ENCODE measurements around the gene DKC1. TPM values are rescaled to one million over a fixed set of nuclear protein-coding genes. Genes with fewer than 3 reads are reported as not detected.

The DKC1 gene
- total and polyA plus RNA-seq, 4 donors, result 24.5 to 39.6 (median 33.2) TPM

DNA sequence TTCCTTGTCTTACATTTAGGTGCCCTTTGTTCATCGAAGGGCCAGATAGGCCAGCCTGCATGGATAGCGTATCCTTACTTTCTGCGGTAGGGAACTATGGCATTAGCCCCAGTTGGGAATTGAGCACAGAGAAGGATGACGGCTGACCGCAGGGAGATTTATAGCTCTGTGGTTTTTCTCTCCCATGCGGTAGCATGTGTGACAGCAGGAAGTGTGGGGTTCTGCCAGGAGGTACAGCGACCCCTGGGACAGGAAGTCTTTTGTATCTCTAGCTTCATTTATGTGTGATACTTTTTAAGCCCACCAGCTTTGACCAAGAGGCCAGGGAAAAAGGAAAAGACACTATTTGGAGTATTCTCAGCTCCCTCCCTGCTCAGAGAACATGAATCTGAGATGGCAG is 44.8 kb upstream of the DKC1 start:
- peaks cover 0 to 14% (median 3%) of the 10 kb centered on the region in 5 donors for H3K4me1 ChIP-seq (ENCODE audit: control insufficient read depth in 5 of 5, insufficient read depth in 5 of 5, low read length in 5 of 5)
- no peak overlapping the region for H3K4me3 ChIP-seq
- no peak overlapping the region for H3K9ac ChIP-seq (ENCODE audit: insufficient read depth in 1 of 2, low read length in 2 of 2)
- H3K27me3 ChIP-seq (ENCODE audit: control insufficient read depth in 3 of 3, insufficient read depth in 3 of 3, low read length in 2 of 3), result no peaks in the 10 kb centered on the region
- TF ChIP-seq, protein P1, sequence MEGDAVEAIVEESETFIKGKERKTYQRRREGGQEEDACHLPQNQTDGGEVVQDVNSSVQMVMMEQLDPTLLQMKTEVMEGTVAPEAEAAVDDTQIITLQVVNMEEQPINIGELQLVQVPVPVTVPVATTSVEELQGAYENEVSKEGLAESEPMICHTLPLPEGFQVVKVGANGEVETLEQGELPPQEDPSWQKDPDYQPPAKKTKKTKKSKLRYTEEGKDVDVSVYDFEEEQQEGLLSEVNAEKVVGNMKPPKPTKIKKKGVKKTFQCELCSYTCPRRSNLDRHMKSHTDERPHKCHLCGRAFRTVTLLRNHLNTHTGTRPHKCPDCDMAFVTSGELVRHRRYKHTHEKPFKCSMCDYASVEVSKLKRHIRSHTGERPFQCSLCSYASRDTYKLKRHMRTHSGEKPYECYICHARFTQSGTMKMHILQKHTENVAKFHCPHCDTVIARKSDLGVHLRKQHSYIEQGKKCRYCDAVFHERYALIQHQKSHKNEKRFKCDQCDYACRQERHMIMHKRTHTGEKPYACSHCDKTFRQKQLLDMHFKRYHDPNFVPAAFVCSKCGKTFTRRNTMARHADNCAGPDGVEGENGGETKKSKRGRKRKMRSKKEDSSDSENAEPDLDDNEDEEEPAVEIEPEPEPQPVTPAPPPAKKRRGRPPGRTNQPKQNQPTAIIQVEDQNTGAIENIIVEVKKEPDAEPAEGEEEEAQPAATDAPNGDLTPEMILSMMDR (IDR thresholded peaks at IDR 0.05; ENCODE audit: control extremely low read depth, extremely low read depth), result no peak
- peaks cover 0 to 3% (median under 1%) of the 10 kb centered on the region in 4 donors for H3K9me3 ChIP-seq (ENCODE audit: control insufficient read depth in 4 of 4, insufficient read depth in 3 of 4, low read length in 3 of 4)
- H3K36me3 ChIP-seq (ENCODE audit: control insufficient read depth in 4 of 4, insufficient read depth in 4 of 4, low read length in 4 of 4), result no peaks in the 10 kb centered on the region
- no peak for DNase-seq
- 2 to 48% methylated on average over 7 of the region's 7 CpGs for WGBS, 2 donors
- ATAC-seq (ENCODE audit: insufficient read depth, low FRiP score), result no peak
- H3K27ac ChIP-seq (ENCODE audit: low read depth in 1 of 2, low read length in 1 of 2), result peak overlapping the region; percentile 3 to 20

DNA sequence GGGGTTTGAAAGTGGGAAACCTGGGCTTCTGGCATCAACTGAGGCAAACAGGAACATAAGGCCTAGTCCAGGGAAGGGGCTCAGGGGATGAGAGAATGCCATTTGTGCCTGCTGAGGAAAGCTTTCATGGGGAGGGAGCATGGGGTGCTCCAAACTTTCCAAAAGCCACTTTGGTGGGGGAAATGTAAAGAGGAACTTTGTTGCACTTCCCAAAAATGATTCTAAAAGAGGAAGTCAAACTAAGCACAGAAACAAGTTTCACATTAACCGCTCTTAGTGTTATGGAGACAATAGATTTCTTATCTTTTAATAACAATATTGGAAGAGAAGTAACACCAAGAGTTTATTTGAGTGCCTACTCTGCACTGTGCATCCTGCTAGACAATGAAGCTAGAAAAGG is 44.0 kb upstream of the DKC1 start:
- no peak overlapping the region for H3K9ac ChIP-seq (ENCODE audit: insufficient read depth in 1 of 2, low read length in 2 of 2)
- peak overlapping the region in 1 of 2 donors; percentile 71 for H3K27ac ChIP-seq (ENCODE audit: low read depth in 1 of 2, low read length in 1 of 2)

DNA sequence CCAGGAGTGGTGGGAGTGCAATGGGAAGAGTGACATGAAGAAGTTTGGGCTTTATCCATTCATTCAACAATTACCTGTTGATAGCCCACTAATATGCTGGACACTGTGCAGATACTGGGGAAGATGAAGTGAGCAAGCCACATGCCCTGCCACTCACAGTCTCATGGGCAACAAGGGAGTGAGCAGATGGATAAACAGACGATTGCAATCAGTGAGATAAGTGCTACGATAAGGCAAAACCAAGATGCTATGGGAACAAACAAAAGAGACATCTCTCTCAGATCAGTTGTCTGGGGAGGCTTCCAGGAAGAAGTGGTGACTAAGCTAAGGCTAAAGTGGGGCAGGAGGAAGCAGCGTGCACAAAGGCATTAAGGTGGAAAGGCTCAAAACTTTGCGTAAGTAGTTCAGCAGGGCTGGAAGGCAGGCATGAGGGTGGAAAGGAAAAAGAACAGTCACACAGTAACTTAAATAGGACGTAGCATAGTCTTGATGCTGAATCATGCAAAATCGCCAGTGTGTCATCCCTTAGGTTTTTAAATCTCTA is 43.5 kb upstream of the DKC1 start:
- no peaks in the 10 kb centered on the region for H3K36me3 ChIP-seq (ENCODE audit: control insufficient read depth in 4 of 4, insufficient read depth in 4 of 4, low read length in 4 of 4)
- no peaks in the 10 kb centered on the region for H3K27me3 ChIP-seq (ENCODE audit: control insufficient read depth in 3 of 3, insufficient read depth in 3 of 3, low read length in 2 of 3)
- DNase-seq, result no peak
- TF ChIP-seq, protein P1 (IDR thresholded peaks at IDR 0.05; ENCODE audit: control extremely low read depth, extremely low read depth), result no peak
- no peak for ATAC-seq (ENCODE audit: insufficient read depth, low FRiP score)
- peaks cover 0 to 3% (median under 1%) of the 10 kb centered on the region in 4 donors for H3K9me3 ChIP-seq (ENCODE audit: control insufficient read depth in 4 of 4, insufficient read depth in 3 of 4, low read length in 3 of 4)
- H3K9ac ChIP-seq (ENCODE audit: insufficient read depth in 1 of 2, low read length in 2 of 2), result no peak overlapping the region
- H3K4me1 ChIP-seq (ENCODE audit: control insufficient read depth in 5 of 5, insufficient read depth in 5 of 5, low read length in 5 of 5), result peaks cover 0 to 11% (median 0%) of the 10 kb centered on the region in 5 donors
- no peak overlapping the region for H3K4me3 ChIP-seq
- peak overlapping the region in 1 of 2 donors; percentile 71 for H3K27ac ChIP-seq (ENCODE audit: low read depth in 1 of 2, low read length in 1 of 2)
- WGBS, 2 donors, result 12 to 48% methylated on average over 6 of the region's 6 CpGs

More for the DNA sequence above, 44.0 kb upstream of the DKC1 start:
- no peaks in the 10 kb centered on the region for H3K36me3 ChIP-seq (ENCODE audit: control insufficient read depth in 4 of 4, insufficient read depth in 4 of 4, low read length in 4 of 4)
- DNase-seq (no peak), ATAC-seq (ENCODE audit: insufficient read depth, low FRiP score) (no peak)
- H3K4me3 ChIP-seq, result no peak overlapping the region
- peaks cover 0 to 14% (median 0%) of the 10 kb centered on the region in 5 donors for H3K4me1 ChIP-seq (ENCODE audit: control insufficient read depth in 5 of 5, insufficient read depth in 5 of 5, low read length in 5 of 5)
- H3K27me3 ChIP-seq (ENCODE audit: control insufficient read depth in 3 of 3, insufficient read depth in 3 of 3, low read length in 2 of 3), result no peaks in the 10 kb centered on the region
- WGBS, 2 donors, result 39 to 44% methylated on average over 1 of the region's 1 CpG
- H3K9me3 ChIP-seq (ENCODE audit: control insufficient read depth in 4 of 4, insufficient read depth in 3 of 4, low read length in 3 of 4), result peaks cover 0 to 3% (median under 1%) of the 10 kb centered on the region in 4 donors
- TF ChIP-seq, protein P1 (IDR thresholded peaks at IDR 0.05; ENCODE audit: control extremely low read depth, extremely low read depth), result no peak

DNA sequence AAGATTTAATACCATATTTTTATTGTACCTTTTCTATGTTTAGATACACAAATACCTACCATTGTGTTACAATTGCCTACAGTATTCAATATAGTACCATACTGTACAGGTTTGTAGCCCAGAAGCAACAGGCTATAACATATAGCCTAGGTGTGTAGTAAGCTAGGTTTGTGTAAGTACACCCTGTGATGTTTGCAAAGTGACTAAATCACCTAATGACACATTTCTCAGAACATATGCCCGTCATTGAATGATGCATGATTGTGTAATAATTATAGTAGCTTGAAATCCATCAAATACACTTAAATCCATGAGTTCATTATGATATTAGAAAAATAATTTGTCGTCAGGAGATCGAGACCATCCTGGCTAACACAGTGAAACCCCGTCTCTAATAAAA is 42.6 kb upstream of the DKC1 start:
- Histone ChIP-seq H3K27ac (ENCODE audit: low read depth in 1 of 2, low read length in 1 of 2) (no peak overlapping the region), H3K4me1 (ENCODE audit: control insufficient read depth in 5 of 5, insufficient read depth in 5 of 5, low read length in 5 of 5) (peaks cover 0 to 13% (median 0%) of the 10 kb centered on the region in 5 donors), H3K36me3 (ENCODE audit: control insufficient read depth in 4 of 4, insufficient read depth in 4 of 4, low read length in 4 of 4) (no peaks in the 10 kb centered on the region), H3K9me3 (ENCODE audit: control insufficient read depth in 4 of 4, insufficient read depth in 3 of 4, low read length in 3 of 4) (peaks cover 0 to 3% (median under 1%) of the 10 kb centered on the region in 4 donors), H3K27me3 (ENCODE audit: control insufficient read depth in 3 of 3, insufficient read depth in 3 of 3, low read length in 2 of 3) (no peaks in the 10 kb centered on the region), H3K9ac (ENCODE audit: insufficient read depth in 1 of 2, low read length in 2 of 2) (no peak overlapping the region), H3K4me3 (no peak overlapping the region)
- WGBS, 2 donors, result 55 to 65% methylated on average over 4 of the region's 4 CpGs
- DNase-seq, result no peak
- TF ChIP-seq, protein P1 (IDR thresholded peaks at IDR 0.05; ENCODE audit: control extremely low read depth, extremely low read depth), result no peak
- ATAC-seq (ENCODE audit: insufficient read depth, low FRiP score), result no peak

Measured in lung (tissue), 12 donors.